Measurements from ENCODE around the gene MKRN2.

Gene MKRN2

DNA sequence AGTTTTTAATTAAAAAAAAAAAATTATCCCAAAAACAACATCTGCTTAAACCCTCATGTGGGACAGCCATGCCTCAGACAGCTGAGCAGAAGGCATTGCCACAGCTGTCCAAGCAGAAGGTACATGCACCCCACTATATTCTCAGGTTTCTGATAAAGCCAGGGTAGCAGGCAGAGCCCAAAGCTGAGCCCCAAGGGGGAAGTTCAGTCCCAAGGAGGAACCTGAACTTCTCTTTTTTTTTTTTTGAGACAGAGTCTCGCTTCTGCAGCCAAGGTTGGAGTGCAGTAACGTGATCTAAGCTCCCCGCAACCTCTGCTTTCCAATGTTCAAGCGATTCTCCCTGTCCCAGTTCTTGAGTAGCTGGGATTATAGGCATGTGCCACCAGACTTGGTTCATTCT lies 33.2 kb downstream of the MKRN2 start:
- Histone ChIP-seq H3K18ac (ENCODE audit: low read length) (no peak overlapping the region), H3K4me2 (ENCODE audit: low read length) (no peak overlapping the region), H3K4me1 (ENCODE audit: control insufficient read depth in 1 of 2, insufficient read depth in 2 of 2, low read length in 2 of 2) (no peaks in the 10 kb centered on the region), H3K79me2 (ENCODE audit: control insufficient read depth, insufficient read depth, low read length, poor library complexity) (no peaks in the 10 kb centered on the region), H4K8ac (ENCODE audit: low read depth, low read length) (no peak overlapping the region), H2BK5ac (ENCODE audit: low read depth, low read length, poor library complexity) (no peak overlapping the region), H3K9me3 (ENCODE audit: insufficient read depth, low read depth, low read length) (no peaks in the 10 kb centered on the region), H3K4ac (ENCODE audit: low read depth, low read length) (no peak overlapping the region), H3K4me3 (ENCODE audit: low read depth, low read length) (no peak overlapping the region), H2AK5ac (ENCODE audit: low read length) (no peak overlapping the region), H3K27ac (ENCODE audit: low read depth, low read length) (no peak overlapping the region), H4K12ac (ENCODE audit: low read depth, low read length) (no peak overlapping the region), H3K79me1 (ENCODE audit: low read length) (no peaks in the 10 kb centered on the region), H3K27me3 (ENCODE audit: insufficient read depth, low read length) (no peaks in the 10 kb centered on the region), H2BK120ac (ENCODE audit: insufficient read depth, low read length, poor library complexity) (no peak overlapping the region), H3K9ac (ENCODE audit: low read length) (no peak overlapping the region), H3K36me3 (ENCODE audit: control insufficient read depth in 1 of 2, insufficient read depth in 2 of 2, low read length in 2 of 2) (peaks cover 31 to 53% of the 10 kb centered on the region in 2 experiments), H2BK12ac (ENCODE audit: low read length) (no peak overlapping the region), H2AFZ (ENCODE audit: insufficient read depth, low read length, poor library complexity) (no peak overlapping the region), H3K14ac (ENCODE audit: low read length) (no peak overlapping the region), H3K23ac (ENCODE audit: low read length) (no peak overlapping the region), H4K91ac (ENCODE audit: low read depth, low read length) (no peak overlapping the region)
- WGBS (ENCODE audit: extremely low coverage, insufficient coverage, insufficient read length), result no CpG with 5 or more reads among the region's 4 CpGs
- DNase-seq, result no peak

DNA sequence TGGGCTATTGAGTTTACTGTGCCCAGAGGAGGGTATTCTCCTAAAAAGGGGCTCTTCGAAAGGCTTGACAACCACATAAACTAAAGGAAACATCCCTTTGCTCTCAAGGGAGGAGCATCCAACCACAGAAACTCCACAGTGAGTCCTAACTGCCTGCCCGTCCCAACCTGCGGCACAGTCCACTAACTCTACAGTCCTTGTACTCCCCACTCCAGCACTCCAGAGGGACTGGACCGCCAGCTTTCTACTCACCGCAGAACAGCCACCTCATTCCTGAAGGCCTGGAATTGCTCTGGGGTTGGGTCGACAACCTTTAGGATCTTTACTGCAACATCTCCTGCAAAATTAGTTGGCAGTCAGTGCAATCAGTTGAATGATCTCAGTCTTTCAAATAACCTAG lies 34.6 kb downstream of the MKRN2 start:
- Histone ChIP-seq H2AK5ac (ENCODE audit: low read length) (no peak overlapping the region), H3K36me3 (ENCODE audit: control insufficient read depth in 1 of 2, insufficient read depth in 2 of 2, low read length in 2 of 2) (peaks cover 31 to 53% of the 10 kb centered on the region in 2 experiments), H4K91ac (ENCODE audit: low read depth, low read length) (no peak overlapping the region), H3K79me2 (ENCODE audit: control insufficient read depth, insufficient read depth, low read length, poor library complexity) (no peaks in the 10 kb centered on the region), H3K4ac (ENCODE audit: low read depth, low read length) (no peak overlapping the region), H2AFZ (ENCODE audit: insufficient read depth, low read length, poor library complexity) (no peak overlapping the region), H3K27me3 (ENCODE audit: insufficient read depth, low read length) (no peaks in the 10 kb centered on the region), H4K12ac (ENCODE audit: low read depth, low read length) (no peak overlapping the region), H3K4me3 (ENCODE audit: low read depth, low read length) (no peak overlapping the region), H3K14ac (ENCODE audit: low read length) (no peak overlapping the region), H2BK12ac (ENCODE audit: low read length) (no peak overlapping the region), H2BK120ac (ENCODE audit: insufficient read depth, low read length, poor library complexity) (no peak overlapping the region), H3K9ac (ENCODE audit: low read length) (no peak overlapping the region), H3K4me2 (ENCODE audit: low read length) (no peak overlapping the region), H2BK5ac (ENCODE audit: low read depth, low read length, poor library complexity) (no peak overlapping the region), H3K27ac (ENCODE audit: low read depth, low read length) (no peak overlapping the region), H3K9me3 (ENCODE audit: insufficient read depth, low read depth, low read length) (no peaks in the 10 kb centered on the region), H3K79me1 (ENCODE audit: low read length) (no peaks in the 10 kb centered on the region), H3K23ac (ENCODE audit: low read length) (no peak overlapping the region), H3K18ac (ENCODE audit: low read length) (no peak overlapping the region), H4K8ac (ENCODE audit: low read depth, low read length) (no peak overlapping the region), H3K4me1 (ENCODE audit: control insufficient read depth in 1 of 2, insufficient read depth in 2 of 2, low read length in 2 of 2) (no peaks in the 10 kb centered on the region)
- DNase-seq, result no peak
- WGBS (ENCODE audit: extremely low coverage, insufficient coverage, insufficient read length), result no CpG with 5 or more reads among the region's 6 CpGs

GRCh38 chr3:12591997-12592715 lies 35.3 kb downstream of the MKRN2 start:
- H3K27me3 ChIP-seq (ENCODE audit: insufficient read depth, low read length), result no peaks in the 10 kb centered on the region
- no peak overlapping the region for H3K27ac ChIP-seq (ENCODE audit: low read depth, low read length)
- H3K4me3 ChIP-seq (ENCODE audit: low read depth, low read length), result no peak overlapping the region
- no peak overlapping the region for H3K18ac ChIP-seq (ENCODE audit: low read length)
- H3K9me3 ChIP-seq (ENCODE audit: insufficient read depth, low read depth, low read length), result no peaks in the 10 kb centered on the region
- H2BK5ac ChIP-seq (ENCODE audit: low read depth, low read length, poor library complexity), result no peak overlapping the region
- peaks cover 34 to 55% of the 10 kb centered on the region in 2 experiments for H3K36me3 ChIP-seq (ENCODE audit: control insufficient read depth in 1 of 2, insufficient read depth in 2 of 2, low read length in 2 of 2)
- no peaks in the 10 kb centered on the region for H3K79me1 ChIP-seq (ENCODE audit: low read length)
- H4K8ac ChIP-seq (ENCODE audit: low read depth, low read length), result no peak overlapping the region
- no peak overlapping the region for H3K9ac ChIP-seq (ENCODE audit: low read length)
- no peak overlapping the region for H3K23ac ChIP-seq (ENCODE audit: low read length)
- no peak overlapping the region for H2AK5ac ChIP-seq (ENCODE audit: low read length)
- no peak overlapping the region for H2BK12ac ChIP-seq (ENCODE audit: low read length)
- DNase-seq, result no peak
- H4K12ac ChIP-seq (ENCODE audit: low read depth, low read length), result no peak overlapping the region
- no peaks in the 10 kb centered on the region for H3K79me2 ChIP-seq (ENCODE audit: control insufficient read depth, insufficient read depth, low read length, poor library complexity)
- H3K4me1 ChIP-seq (ENCODE audit: control insufficient read depth in 1 of 2, insufficient read depth in 2 of 2, low read length in 2 of 2), result no peaks in the 10 kb centered on the region
- H3K4ac ChIP-seq (ENCODE audit: low read depth, low read length), result no peak overlapping the region
- H4K91ac ChIP-seq (ENCODE audit: low read depth, low read length), result no peak overlapping the region
- no CpG with 5 or more reads among the region's 4 CpGs for WGBS (ENCODE audit: extremely low coverage, insufficient coverage, insufficient read length)
- no peak overlapping the region for H2AFZ ChIP-seq (ENCODE audit: insufficient read depth, low read length, poor library complexity)
- H3K14ac ChIP-seq (ENCODE audit: low read length), result no peak overlapping the region
- H3K4me2 ChIP-seq (ENCODE audit: low read length), result no peak overlapping the region
- H2BK120ac ChIP-seq (ENCODE audit: insufficient read depth, low read length, poor library complexity), result no peak overlapping the region

- Histone ChIP-seq H2AK5ac (ENCODE audit: low read length) (no peak overlapping the region), H3K23ac (ENCODE audit: low read length) (no peak overlapping the region), H2BK12ac (ENCODE audit: low read length) (no peak overlapping the region), H4K8ac (ENCODE audit: low read depth, low read length) (no peak overlapping the region), H3K27ac (ENCODE audit: low read depth, low read length) (no peak overlapping the region), H3K79me1 (ENCODE audit: low read length) (no peaks in the 10 kb centered on the region), H3K9me3 (ENCODE audit: insufficient read depth, low read depth, low read length) (no peaks in the 10 kb centered on the region), H3K36me3 (ENCODE audit: control insufficient read depth in 1 of 2, insufficient read depth in 2 of 2, low read length in 2 of 2) (peaks cover 43 to 63% of the 10 kb centered on the region in 2 experiments), H3K4me3 (ENCODE audit: low read depth, low read length) (no peak overlapping the region), H3K9ac (ENCODE audit: low read length) (no peak overlapping the region), H3K14ac (ENCODE audit: low read length) (no peak overlapping the region), H3K4ac (ENCODE audit: low read depth, low read length) (no peak overlapping the region), H4K91ac (ENCODE audit: low read depth, low read length) (no peak overlapping the region), H3K79me2 (ENCODE audit: control insufficient read depth, insufficient read depth, low read length, poor library complexity) (no peaks in the 10 kb centered on the region), H3K18ac (ENCODE audit: low read length) (no peak overlapping the region), H3K27me3 (ENCODE audit: insufficient read depth, low read length) (no peaks in the 10 kb centered on the region), H2BK5ac (ENCODE audit: low read depth, low read length, poor library complexity) (no peak overlapping the region), H3K4me2 (ENCODE audit: low read length) (no peak overlapping the region), H2BK120ac (ENCODE audit: insufficient read depth, low read length, poor library complexity) (no peak overlapping the region), H2AFZ (ENCODE audit: insufficient read depth, low read length, poor library complexity) (no peak overlapping the region), H3K4me1 (ENCODE audit: control insufficient read depth in 1 of 2, insufficient read depth in 2 of 2, low read length in 2 of 2) (no peaks in the 10 kb centered on the region), H4K12ac (ENCODE audit: low read depth, low read length) (no peak overlapping the region)
- WGBS (ENCODE audit: extremely low coverage, insufficient coverage, insufficient read length), result no CpG with 5 or more reads among the region's 3 CpGs
- no peak for DNase-seq
Measured at GRCh38 chr3:12593473-12593872, 36.6 kb downstream of the MKRN2 start.

All from trophoblast cell (in vitro differentiated cells and primary cell).